ENCODE results near the gene FILIP1.

The FILIP1 gene

GRCh38 chr6:75422024-75422639 is 71.5 kb downstream of the FILIP1 start:
- no peak for TF ChIP-seq CTCF (conservative IDR thresholded peaks at IDR 0.05; ENCODE audit: low read depth, low read length)
- DNase-seq (ENCODE audit: low read depth): peak; percentile 23

DNA sequence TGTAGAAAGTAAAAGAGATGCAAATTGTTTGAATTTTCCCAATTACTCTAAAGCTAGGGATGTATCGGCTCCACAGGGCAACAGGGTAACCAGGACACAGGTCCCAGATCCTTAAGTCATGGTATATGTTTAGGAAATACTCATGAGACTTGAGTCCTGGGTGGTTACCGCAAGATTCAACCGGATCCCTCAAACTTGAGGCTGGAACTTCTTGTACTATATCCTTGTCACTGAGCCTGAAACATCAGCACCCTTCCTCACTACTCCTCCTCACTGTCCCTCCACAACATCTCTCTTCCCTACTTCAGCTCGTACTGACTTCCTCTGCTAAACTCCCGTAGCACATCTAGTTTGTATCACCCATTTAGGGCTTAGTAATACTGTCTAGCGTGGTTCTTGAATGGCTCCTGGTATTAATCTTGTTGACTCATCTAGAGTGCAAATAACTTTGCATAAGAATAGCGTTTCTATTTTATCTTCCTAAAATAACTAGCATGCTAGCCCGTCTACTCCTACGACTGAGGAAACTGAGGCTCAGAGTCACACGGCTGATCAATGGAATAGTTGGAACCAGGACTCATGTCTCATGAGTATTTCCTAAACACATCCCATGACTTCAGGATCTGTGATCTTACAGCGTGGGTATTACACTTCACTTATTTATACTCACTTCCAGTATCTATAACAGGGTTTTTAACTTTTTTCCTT is 72.1 kb downstream of the FILIP1 start:
- TF ChIP-seq CTCF (conservative IDR thresholded peaks at IDR 0.05; ENCODE audit: low read depth, low read length): no peak
- no peak overlapping the region for H3K4me3 ChIP-seq (ENCODE audit: low read depth, low read length)
- no peak for DNase-seq (ENCODE audit: low read depth)

More at GRCh38 chr6:75422024-75422639, 71.5 kb downstream of the FILIP1 start:
- no peak overlapping the region for H3K4me3 ChIP-seq (ENCODE audit: low read depth, low read length)

GRCh38 chr6:75419980-75420379 is 73.6 kb downstream of the FILIP1 start:
- H3K4me3 ChIP-seq (ENCODE audit: low read depth, low read length): no peak overlapping the region
- no peak for DNase-seq (ENCODE audit: low read depth)
- no peak for TF ChIP-seq CTCF (conservative IDR thresholded peaks at IDR 0.05; ENCODE audit: low read depth, low read length)

DNA sequence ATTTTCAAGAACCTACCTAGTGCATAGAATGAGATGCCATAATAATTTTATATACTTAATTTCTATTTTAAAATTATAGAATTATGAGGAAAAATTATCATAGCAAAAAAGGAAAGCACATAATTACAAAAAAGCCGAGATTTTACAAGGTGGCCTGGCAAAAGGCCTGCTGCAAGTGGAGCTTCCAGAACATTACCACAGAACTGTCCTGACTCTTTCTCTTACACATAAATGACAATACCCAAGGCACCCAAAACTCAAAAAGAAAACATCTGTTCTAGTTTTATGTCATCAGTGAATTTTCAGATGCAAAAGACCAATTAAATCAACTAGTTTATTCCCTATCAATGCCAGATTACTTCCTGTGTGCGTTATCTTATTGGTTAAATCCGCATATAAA is 74.2 kb downstream of the FILIP1 start:
- no peak for TF ChIP-seq CTCF (conservative IDR thresholded peaks at IDR 0.05; ENCODE audit: low read depth, low read length)
- DNase-seq (ENCODE audit: low read depth): no peak
- no peak overlapping the region for H3K4me3 ChIP-seq (ENCODE audit: low read depth, low read length)

- DNase-seq (ENCODE audit: low read depth): no peak
- no peak overlapping the region for H3K4me3 ChIP-seq (ENCODE audit: low read depth, low read length)
- no peak for TF ChIP-seq CTCF (conservative IDR thresholded peaks at IDR 0.05; ENCODE audit: low read depth, low read length)
Measured at GRCh38 chr6:75418233-75418632, 75.4 kb downstream of the FILIP1 start.

DNA sequence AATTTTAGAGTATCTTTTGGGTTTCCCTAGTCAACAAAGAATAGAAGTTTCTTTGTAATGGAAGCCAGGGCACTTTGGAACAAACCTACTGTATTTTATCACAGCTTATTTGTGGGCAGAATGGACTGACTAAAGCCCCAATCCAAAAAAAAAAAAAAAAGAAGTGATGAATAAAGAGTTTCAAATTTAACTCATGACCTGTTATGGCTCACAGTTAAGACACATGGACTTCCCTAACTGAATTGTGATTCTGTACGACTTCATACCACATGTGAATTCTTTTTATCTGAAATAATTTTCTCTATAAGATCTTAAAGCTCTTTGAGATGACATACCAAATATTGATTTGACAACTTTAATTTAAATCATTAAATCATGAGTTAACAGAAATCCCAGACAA is 77.2 kb downstream of the FILIP1 start:
- TF ChIP-seq CTCF (conservative IDR thresholded peaks at IDR 0.05; ENCODE audit: low read depth, low read length): no peak
- no peak for DNase-seq (ENCODE audit: low read depth)
- H3K4me3 ChIP-seq (ENCODE audit: low read depth, low read length): no peak overlapping the region

DNA sequence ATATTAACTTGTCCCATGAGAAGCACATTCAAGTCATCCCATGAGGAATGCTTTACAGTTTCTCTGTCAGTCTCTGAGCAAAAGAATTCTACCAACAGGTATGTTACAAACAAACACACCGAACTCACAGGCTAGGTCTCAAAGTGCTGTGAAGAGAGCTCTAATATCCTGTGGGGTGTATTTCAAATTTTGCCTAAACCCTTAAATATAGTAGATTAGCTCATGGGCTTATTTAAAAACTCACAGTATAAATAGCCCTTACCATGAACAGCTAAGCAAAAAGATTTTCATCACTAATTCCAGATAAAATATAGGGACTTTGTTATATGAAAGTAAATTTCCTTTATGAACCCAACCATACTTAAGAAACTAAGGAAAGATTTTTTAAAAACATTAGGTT is 77.8 kb downstream of the FILIP1 start:
- no peak for TF ChIP-seq CTCF (conservative IDR thresholded peaks at IDR 0.05; ENCODE audit: low read depth, low read length)
- DNase-seq (ENCODE audit: low read depth): no peak
- H3K4me3 ChIP-seq (ENCODE audit: low read depth, low read length): no peak overlapping the region
